ENCODE results near the gene KRTAP5-1. TPM values are rescaled to one million over a fixed set of nuclear protein-coding genes. Genes with fewer than 3 reads are reported as not detected.
"Not testable (repeated sequence)": the region's sequence is repeated elsewhere in the genome, so short reads cannot be mapped to it uniquely, and the experiment has no call there.

Gene KRTAP5-1, protein sequence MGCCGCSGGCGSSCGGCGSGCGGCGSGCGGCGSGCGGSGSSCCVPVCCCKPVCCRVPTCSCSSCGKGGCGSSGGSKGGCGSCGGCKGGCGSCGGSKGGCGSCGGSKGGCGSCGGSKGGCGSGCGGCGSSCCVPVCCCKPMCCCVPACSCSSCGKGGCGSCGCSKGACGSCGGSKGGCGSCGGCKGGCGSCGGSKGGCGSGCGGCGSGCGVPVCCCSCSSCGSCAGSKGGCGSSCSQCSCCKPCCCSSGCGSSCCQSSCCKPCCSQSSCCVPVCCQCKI
- not detected for total RNA-seq

DNA sequence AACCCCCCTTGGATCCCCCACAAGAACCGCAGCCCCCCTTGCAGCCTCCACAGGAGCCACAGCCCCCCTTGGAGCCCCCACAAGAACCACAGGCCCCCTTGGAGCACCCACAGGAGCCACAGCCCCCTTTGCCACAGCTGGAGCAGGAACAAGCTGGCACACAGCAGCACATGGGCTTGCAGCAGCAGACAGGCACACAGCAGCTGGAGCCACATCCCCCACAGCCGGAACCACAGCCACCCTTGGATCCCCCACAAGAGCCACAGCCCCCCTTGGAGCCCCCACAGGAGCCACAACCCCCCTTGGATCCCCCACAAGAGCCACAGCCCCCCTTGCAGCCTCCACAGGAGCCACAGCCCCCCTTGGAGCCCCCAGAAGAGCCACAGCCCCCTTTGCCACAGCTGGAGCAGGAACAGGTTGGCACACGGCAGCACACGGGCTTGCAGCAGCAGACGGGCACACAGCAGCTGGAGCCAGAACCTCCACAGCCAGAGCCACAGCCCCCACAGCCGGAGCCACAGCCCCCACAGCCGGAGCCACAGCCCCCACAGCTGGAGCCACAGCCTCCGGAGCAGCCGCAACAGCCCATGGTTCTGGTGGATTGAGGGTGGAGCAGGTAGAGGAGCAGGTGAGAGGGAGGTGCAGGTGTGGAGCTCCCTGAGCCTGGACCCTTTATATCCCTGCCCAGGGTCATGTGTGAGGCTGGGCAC is at the start of gene KRTAP5-1:
TSS of gene KRTAP5-1 (minus strand) at position 623 of the 710 bp plus-strand sequence. CDS start at position 589, 34 bp downstream.
- DNase-seq (ENCODE audit: low spot score), result not testable (repeated sequence)

DNA sequence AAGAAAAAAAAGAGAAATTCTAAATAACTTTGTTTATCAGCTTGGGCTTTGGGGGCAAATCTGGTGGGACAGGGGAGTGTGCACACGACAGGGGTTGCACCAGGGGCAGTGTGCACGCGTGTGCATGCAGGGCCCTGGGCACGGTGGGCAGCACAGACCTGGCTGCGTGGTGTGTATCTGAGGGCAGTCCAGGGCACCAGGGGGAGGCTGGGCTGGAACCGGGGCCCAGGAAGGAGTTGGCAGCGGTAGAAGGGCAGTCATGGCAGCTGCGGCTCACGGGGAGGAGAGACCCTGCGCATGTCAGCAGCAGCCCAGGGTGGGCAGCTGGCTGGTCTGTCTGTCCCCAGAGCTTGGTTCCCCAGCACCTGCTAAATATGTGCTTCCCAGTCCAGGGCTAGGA is 48.8 kb upstream of the KRTAP5-1 start:
- H3K27me3 ChIP-seq, result no peaks in the 10 kb centered on the region
- no peaks in the 10 kb centered on the region for H3K9me3 ChIP-seq
- H3K36me3 ChIP-seq, result no peaks in the 10 kb centered on the region

More for the DNA sequence above, at the start of gene KRTAP5-1:
- not testable (repeated sequence) for H3K4me1 ChIP-seq, H3K27ac ChIP-seq, H3K4me3 ChIP-seq, H3K36me3 ChIP-seq, H3K9me3 ChIP-seq, H3K27me3 ChIP-seq

DNA sequence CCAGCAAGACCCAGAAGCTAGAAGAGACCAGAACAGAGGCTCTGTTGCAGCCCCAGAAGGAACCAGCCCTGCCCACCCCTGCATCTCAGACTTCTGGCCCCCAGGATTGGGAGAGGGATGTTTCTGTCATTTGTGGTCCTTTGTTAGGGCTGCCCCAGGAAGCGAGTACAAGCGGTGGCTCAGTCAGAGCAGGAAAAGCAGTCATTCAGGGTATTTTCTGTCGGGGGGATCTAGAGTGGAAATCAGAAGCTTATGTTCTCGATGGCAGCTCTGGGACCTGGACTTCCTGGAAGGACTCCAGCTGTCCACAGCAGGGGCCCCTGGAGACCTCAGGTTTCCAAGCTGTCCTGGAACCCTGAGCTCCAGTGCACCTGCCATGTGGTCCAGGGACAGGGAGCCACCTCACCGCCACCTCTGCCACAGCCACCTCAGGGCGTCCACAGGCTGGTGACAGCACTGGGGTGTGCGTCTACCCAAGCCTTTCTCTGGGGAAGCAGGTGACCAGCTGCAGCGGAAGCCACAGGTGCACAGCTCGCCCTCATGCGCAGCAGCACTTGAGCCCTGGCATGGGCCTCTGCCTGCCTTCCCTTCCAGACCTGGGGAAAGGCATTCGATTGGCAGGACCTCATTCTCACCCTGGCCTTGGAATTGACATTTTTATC is 47.1 kb upstream of the KRTAP5-1 start:
- H3K4me1 ChIP-seq, result peaks cover 0 to 3% of the 10 kb centered on the region in 2 donors
- H3K36me3 ChIP-seq, result no peaks in the 10 kb centered on the region
- no peak for DNase-seq (ENCODE audit: low spot score)
- TF ChIP-seq, protein P1, sequence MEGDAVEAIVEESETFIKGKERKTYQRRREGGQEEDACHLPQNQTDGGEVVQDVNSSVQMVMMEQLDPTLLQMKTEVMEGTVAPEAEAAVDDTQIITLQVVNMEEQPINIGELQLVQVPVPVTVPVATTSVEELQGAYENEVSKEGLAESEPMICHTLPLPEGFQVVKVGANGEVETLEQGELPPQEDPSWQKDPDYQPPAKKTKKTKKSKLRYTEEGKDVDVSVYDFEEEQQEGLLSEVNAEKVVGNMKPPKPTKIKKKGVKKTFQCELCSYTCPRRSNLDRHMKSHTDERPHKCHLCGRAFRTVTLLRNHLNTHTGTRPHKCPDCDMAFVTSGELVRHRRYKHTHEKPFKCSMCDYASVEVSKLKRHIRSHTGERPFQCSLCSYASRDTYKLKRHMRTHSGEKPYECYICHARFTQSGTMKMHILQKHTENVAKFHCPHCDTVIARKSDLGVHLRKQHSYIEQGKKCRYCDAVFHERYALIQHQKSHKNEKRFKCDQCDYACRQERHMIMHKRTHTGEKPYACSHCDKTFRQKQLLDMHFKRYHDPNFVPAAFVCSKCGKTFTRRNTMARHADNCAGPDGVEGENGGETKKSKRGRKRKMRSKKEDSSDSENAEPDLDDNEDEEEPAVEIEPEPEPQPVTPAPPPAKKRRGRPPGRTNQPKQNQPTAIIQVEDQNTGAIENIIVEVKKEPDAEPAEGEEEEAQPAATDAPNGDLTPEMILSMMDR (IDR thresholded peaks at IDR 0.05), result no peak
- no peak overlapping the region for H3K27ac ChIP-seq
- H3K4me3 ChIP-seq, result no peak overlapping the region
- H3K9me3 ChIP-seq, result no peaks in the 10 kb centered on the region
- no peaks in the 10 kb centered on the region for H3K27me3 ChIP-seq

More for the DNA sequence above, 48.8 kb upstream of the KRTAP5-1 start:
- no peak overlapping the region for H3K4me3 ChIP-seq
- DNase-seq (ENCODE audit: low spot score), result no peak
- H3K27ac ChIP-seq, result no peak overlapping the region
- TF ChIP-seq, protein P1 (IDR thresholded peaks at IDR 0.05), result no peak
- H3K4me1 ChIP-seq, result peaks cover 0 to 3% of the 10 kb centered on the region in 2 donors

DNA sequence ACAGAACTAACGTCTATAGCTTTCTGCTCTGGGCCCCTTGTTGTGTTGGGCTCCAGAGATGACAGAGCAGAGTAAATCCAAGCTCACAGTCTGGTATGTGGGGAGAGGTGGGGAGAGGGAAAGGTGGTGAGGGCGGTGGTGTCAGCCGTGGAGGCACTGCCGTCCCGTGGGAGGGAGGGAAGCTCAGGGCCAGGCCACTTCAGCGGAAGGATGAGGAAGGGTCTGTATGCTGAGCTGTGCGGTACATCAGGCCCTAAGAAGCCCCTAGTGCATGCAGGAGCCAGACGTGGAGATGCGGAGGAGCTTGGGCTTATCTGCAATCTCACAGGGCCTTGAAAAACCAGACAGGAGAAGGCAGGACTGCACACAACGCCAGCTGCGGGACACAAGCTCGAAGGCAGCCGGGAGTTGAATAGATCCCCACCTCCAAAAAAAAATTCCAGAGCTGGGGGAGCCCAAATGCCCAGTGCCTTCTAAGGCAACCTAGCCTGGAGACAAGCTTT is 46.0 kb upstream of the KRTAP5-1 start:
- no peak overlapping the region for H3K4me3 ChIP-seq
- peaks cover 0 to 3% of the 10 kb centered on the region in 2 donors for H3K4me1 ChIP-seq
- TF ChIP-seq, protein P1 (IDR thresholded peaks at IDR 0.05), result no peak
- H3K9me3 ChIP-seq, result no peaks in the 10 kb centered on the region
- no peaks in the 10 kb centered on the region for H3K27me3 ChIP-seq
- H3K27ac ChIP-seq, result no peak overlapping the region
- DNase-seq (ENCODE audit: low spot score), result no peak
- H3K36me3 ChIP-seq, result no peaks in the 10 kb centered on the region

DNA sequence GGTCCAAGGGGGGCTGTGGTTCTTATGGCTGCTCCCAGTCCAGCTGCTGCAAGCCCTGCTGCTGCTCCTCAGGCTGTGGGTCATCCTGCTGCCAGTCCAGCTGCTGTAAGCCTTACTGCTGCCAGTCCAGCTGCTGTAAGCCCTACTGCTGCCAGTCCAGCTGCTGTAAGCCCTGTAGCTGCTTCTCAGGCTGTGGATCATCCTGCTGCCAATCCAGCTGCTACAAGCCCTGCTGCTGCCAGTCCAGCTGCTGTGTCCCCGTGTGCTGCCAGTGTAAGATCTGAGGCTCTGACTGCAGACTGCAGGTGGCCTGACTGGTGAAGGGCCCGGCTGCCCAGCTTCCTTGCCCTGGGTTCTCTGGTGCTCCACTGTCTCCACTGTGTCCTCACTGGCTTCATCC is 45.2 kb upstream of the KRTAP5-1 start:
- DNase-seq (ENCODE audit: low spot score), result no peak
- H3K4me1 ChIP-seq, result peaks cover 0 to 3% of the 10 kb centered on the region in 2 donors
- H3K36me3 ChIP-seq, result no peaks in the 10 kb centered on the region
- TF ChIP-seq, protein P1 (IDR thresholded peaks at IDR 0.05), result no peak
- no peaks in the 10 kb centered on the region for H3K27me3 ChIP-seq
- no peak overlapping the region for H3K4me3 ChIP-seq
- no peaks in the 10 kb centered on the region for H3K9me3 ChIP-seq
- H3K27ac ChIP-seq, result no peak overlapping the region
